CD14-positive monocyte (primary cell): ENCODE results near the gene CLDN18. TPM values are rescaled to one million over a fixed set of nuclear protein-coding genes. Genes with fewer than 3 reads are reported as not detected.

Experiments used
- DNase-seq, 3 donors: peaks; one replicate each; pipeline ENCODE4 v3.0.0-alpha.2; 2011 to 2022
- H2AFZ ChIP-seq: 2 replicates; pipeline ENCODE4 v1.6.0; 2012; ENCODE audit warnings: mild to moderate bottlenecking, low read depth, low read length, inconsistent platforms; ENCODE audit not compliant: insufficient read depth, poor library complexity, severe bottlenecking
- H3K27ac ChIP-seq, 2 donors: 1 replicate in 1 of 2; 2 replicates in 1 of 2; pipeline ENCODE4 v1.5.1; 2012 to 2013; ENCODE audit warnings: low read length in 2 of 2, control low read depth in 1 of 2, inconsistent platforms in 1 of 2, low read depth in 1 of 2, mild to moderate bottlenecking in 1 of 2
- H3K27me3 ChIP-seq, 2 donors: one replicate each; pipeline versions ENCODE4 v1.6.0 to v1.6.1; 2011 to 2013; ENCODE audit warnings: low read length in 2 of 2; ENCODE audit not compliant: control insufficient read depth in 2 of 2, insufficient read depth in 2 of 2
- H3K36me3 ChIP-seq, 2 donors: replicated peaks in 1 of 2; 1 replicate in 1 of 2; 2 replicates in 1 of 2; pipeline versions ENCODE4 v1.5.1 to v1.6.1; 2012 to 2013; ENCODE audit warnings: low read length in 2 of 2, control low read depth in 1 of 2, inconsistent platforms in 1 of 2, mild to moderate bottlenecking in 1 of 2; ENCODE audit not compliant: insufficient read depth in 2 of 2, control insufficient read depth in 1 of 2
- H3K4me1 ChIP-seq, 2 donors: 1 replicate in 1 of 2; 2 replicates in 1 of 2; pipeline versions ENCODE4 v1.5.1 to v1.6.1; 2012 to 2013; ENCODE audit warnings: low read length in 2 of 2, control low read depth in 1 of 2, inconsistent platforms in 1 of 2, mild to moderate bottlenecking in 1 of 2, moderate library complexity in 1 of 2; ENCODE audit not compliant: insufficient read depth in 2 of 2, control insufficient read depth in 1 of 2
- H3K4me2 ChIP-seq: replicated peaks from 2 replicates; pipeline ENCODE3; 2012; ENCODE audit warnings: low read length, moderate library complexity, mild to moderate bottlenecking; ENCODE audit not compliant: poor library complexity, severe bottlenecking; ENCODE audit errors: extremely low read depth
- H3K4me3 ChIP-seq, 3 experiments: fragments of 200-600 bp in 1 of 3; sonication (generic) in 1 of 3; replicated peaks in 1 of 3; 1 replicate in 2 of 3; 2 replicates in 1 of 3; pipeline ENCODE4 v1.5.1; 2011 to 2013; ENCODE audit warnings: low read length in 3 of 3, mild to moderate bottlenecking in 3 of 3, control low read depth in 2 of 3, low read depth in 2 of 3, inconsistent platforms in 1 of 3, moderate library complexity in 1 of 3
- H3K79me2 ChIP-seq: 2 replicates; pipeline ENCODE4 v1.6.0; 2012; ENCODE audit warnings: mild to moderate bottlenecking, control low read depth, inconsistent platforms, low read length, moderate library complexity; ENCODE audit not compliant: insufficient read depth
- H3K9ac ChIP-seq: 2 replicates; pipeline ENCODE4 v1.6.0; 2017; ENCODE audit warnings: low read length, mild to moderate bottlenecking; ENCODE audit not compliant: insufficient read depth, poor library complexity, severe bottlenecking
- H3K9me3 ChIP-seq, 2 donors: replicated peaks in 1 of 2; 1 replicate in 1 of 2; 2 replicates in 1 of 2; pipeline versions ENCODE4 v1.5.1 to v1.6.1; 2012 to 2013; ENCODE audit warnings: low read length in 2 of 2, control low read depth in 1 of 2; ENCODE audit not compliant: control insufficient read depth in 1 of 2, insufficient read depth in 1 of 2
- H4K20me1 ChIP-seq: 2 replicates; pipeline ENCODE4 v1.6.0; 2012; ENCODE audit warnings: mild to moderate bottlenecking, low read length, control low read depth, moderate library complexity; ENCODE audit not compliant: insufficient read depth
- H3K27ac Mint-ChIP-seq, 7 donors: one replicate each; pipeline ENCODE4 v1.8.0; 2020; ENCODE audit warnings: mild to moderate bottlenecking in 7 of 7, mixed read lengths in 7 of 7, moderate library complexity in 6 of 7, inconsistent platforms in 2 of 7
- H3K27me3 Mint-ChIP-seq, 3 donors: one replicate each; pipeline ENCODE4 v1.8.0; 2021 to 2022; ENCODE audit warnings: low read depth in 3 of 3, mild to moderate bottlenecking in 3 of 3, mixed read lengths in 3 of 3, moderate library complexity in 3 of 3, inconsistent platforms in 1 of 3
- H3K36me3 Mint-ChIP-seq, 2 donors: one replicate each; pipeline ENCODE4 v1.8.0; 2020; ENCODE audit warnings: mixed read lengths in 2 of 2, inconsistent platforms in 1 of 2, mild to moderate bottlenecking in 1 of 2
- H3K4me1 Mint-ChIP-seq: one replicate; pipeline ENCODE4 v1.8.0; 2020; ENCODE audit warnings: mild to moderate bottlenecking, mixed read lengths
- H3K4me3 Mint-ChIP-seq, 2 donors: one replicate each; pipeline ENCODE4 v1.8.0; 2020; ENCODE audit warnings: mild to moderate bottlenecking in 2 of 2, mixed read lengths in 2 of 2, moderate library complexity in 1 of 2
- H3K9me3 Mint-ChIP-seq, 7 donors: one replicate each; pipeline ENCODE4 v1.8.0; 2020 to 2022; ENCODE audit warnings: mixed read lengths in 7 of 7, mild to moderate bottlenecking in 6 of 7, moderate library complexity in 6 of 7, inconsistent platforms in 2 of 7
- intact Hi-C, 2 donors: fragments of 100-400 bp; cut with micrococcal nuclease; formaldehyde crosslinking; loops; one replicate each; pipeline versions ENCODE4 v1.15.0 to v1.15.1; 2023
- polyA plus RNA-seq, 3 donors: library from polyadenylated mRNA; depleted of rRNA in 1 of 3; unstranded in 2 of 3; stranded (reverse) in 1 of 3; fragments of 300-500 nt in 2 of 3; fragments of >200 nt in 1 of 3; fragmentation: Illumina TruSeq in 2 of 3; gene quantifications; 1 replicate in 2 of 3; 2 replicates in 1 of 3; pipeline ENCODE4 v1.2.3, GENCODE V29; 2012 to 2021
- TF ChIP-seq, protein P1 (sequence below): fragments of 200-600 bp; IDR thresholded peaks from one replicate; pipeline ENCODE4 v1.8.0; 2022; ENCODE audit warnings: antibody characterized with exemption, mild to moderate bottlenecking

Gene CLDN18
- polyA plus RNA-seq, 3 donors = not detected

DNA sequence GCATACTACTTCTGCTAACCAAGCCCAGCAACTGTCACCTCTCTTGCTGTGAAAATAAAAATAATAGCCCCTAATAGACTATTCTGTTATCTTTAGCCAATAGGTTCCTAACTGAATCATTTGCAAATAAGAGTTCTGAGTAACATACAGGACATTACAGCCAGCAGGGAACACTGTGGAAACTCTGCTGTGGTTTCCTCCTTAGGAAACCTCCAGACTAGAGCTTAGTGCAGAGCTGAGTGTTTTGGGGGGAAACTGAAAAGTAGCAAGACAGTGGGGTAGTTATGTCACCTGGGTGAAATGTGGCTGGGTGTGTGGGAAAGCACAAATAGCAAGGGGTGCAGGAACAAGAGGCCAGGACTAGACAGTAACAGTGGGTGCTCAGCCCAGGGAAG is 73.0 kb downstream of the CLDN18 start:
- DNase-seq = no peak
- H3K36me3 Mint-ChIP-seq = peaks cover 8 to 10% of the 10 kb centered on the region in 2 donors
- H3K9me3 Mint-ChIP-seq = no peaks in the 10 kb centered on the region
- TF ChIP-seq, protein P1, sequence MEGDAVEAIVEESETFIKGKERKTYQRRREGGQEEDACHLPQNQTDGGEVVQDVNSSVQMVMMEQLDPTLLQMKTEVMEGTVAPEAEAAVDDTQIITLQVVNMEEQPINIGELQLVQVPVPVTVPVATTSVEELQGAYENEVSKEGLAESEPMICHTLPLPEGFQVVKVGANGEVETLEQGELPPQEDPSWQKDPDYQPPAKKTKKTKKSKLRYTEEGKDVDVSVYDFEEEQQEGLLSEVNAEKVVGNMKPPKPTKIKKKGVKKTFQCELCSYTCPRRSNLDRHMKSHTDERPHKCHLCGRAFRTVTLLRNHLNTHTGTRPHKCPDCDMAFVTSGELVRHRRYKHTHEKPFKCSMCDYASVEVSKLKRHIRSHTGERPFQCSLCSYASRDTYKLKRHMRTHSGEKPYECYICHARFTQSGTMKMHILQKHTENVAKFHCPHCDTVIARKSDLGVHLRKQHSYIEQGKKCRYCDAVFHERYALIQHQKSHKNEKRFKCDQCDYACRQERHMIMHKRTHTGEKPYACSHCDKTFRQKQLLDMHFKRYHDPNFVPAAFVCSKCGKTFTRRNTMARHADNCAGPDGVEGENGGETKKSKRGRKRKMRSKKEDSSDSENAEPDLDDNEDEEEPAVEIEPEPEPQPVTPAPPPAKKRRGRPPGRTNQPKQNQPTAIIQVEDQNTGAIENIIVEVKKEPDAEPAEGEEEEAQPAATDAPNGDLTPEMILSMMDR = no peak
- Histone ChIP-seq H3K9ac (no peak overlapping the region), H3K79me2 (no peaks in the 10 kb centered on the region), H3K4me3 (no peak overlapping the region), H3K36me3 (no peaks in the 10 kb centered on the region), H3K4me1 (peaks cover 23 to 39% of the 10 kb centered on the region in 2 donors), H3K9me3 (no peaks in the 10 kb centered on the region), H3K4me2 (peak overlapping the region; percentile 6), H3K27ac (no peak overlapping the region), H2AFZ (peak overlapping the region; percentile 27), H4K20me1 (no peaks in the 10 kb centered on the region), H3K27me3 (no peaks in the 10 kb centered on the region)
- H3K27ac Mint-ChIP-seq = peak overlapping the region in 2 of 7 donors; percentile 51 to 81
- intact Hi-C loops = no loop called here
- peaks cover 0 to 3% (median 0%) of the 10 kb centered on the region in 3 donors for H3K27me3 Mint-ChIP-seq
- peaks cover 28% of the 10 kb centered on the region for H3K4me1 Mint-ChIP-seq
- no peak overlapping the region for H3K4me3 Mint-ChIP-seq

Other genes with a start within 250 kb of the CLDN18 start
- not detected for gene SOX14, start 245.8 kb upstream of the CLDN18 start, polyA plus RNA-seq
- 1 to 10 TPM in 1 of 3 donors, under 1 TPM in 2; 0.50 to 1.8 (median 0.52) TPM for gene DZIP1L, start 105.4 kb downstream of the CLDN18 start, polyA plus RNA-seq
- gene A4GNT, start 122.2 kb downstream of the CLDN18 start, polyA plus RNA-seq = not detected
- 1 to 10 TPM; 4.8 to 7.5 (median 5.6) TPM for gene DBR1, start 164.8 kb downstream of the CLDN18 start, polyA plus RNA-seq
- 10 to 100 TPM; 34.3 to 43.9 (median 42.0) TPM for gene ARMC8, start 177.1 kb downstream of the CLDN18 start, polyA plus RNA-seq